HG02610 (cell line): Measurements from ENCODE around the gene SLC9A3.
"Not testable (repeated sequence)": the region's sequence is repeated elsewhere in the genome, so short reads cannot be mapped to it uniquely, and the experiment has no call there.

Source experiments
- ATAC-seq: cut with Tn5 transposase; IDR thresholded peaks from one replicate; pipeline ENCODE4 v1.9.1; 2021; ENCODE audit warnings: mild to moderate bottlenecking, moderate library complexity; ENCODE audit not compliant: unreplicated experiment

Gene SLC9A3

DNA sequence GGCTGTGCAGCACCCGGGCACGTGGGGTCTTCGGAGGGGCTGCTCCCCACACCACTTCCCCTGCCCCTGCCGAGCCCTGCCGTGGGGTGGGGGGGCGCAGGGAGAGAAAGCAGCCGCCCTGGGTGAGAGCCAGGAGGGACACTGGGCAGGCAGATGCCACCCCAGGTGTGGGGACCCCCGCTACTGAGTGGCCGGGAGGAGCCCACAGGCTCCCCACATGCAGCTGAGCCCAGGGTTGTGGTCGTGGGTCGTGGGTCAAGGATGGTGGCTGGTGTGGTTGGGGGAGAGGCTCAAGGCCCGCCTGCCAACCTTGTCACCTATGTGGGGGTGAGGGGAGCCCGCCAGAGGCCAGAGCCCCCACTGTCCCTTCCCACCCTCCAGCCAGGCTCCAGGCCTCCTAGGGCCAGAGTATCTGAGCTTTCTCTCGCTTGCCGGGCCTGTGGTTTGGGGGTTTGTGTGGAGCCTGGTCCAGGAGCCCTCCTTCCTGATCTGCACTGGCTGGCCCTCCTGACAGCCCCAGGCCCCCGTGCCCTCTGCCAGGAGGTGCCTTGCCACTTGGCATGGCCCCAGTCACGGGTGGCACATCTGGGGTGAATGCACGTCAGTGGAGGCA lies 45.8 kb downstream of the SLC9A3 start:
- no peak for ATAC-seq

GRCh38 chr5:477871-478270 lies 46.4 kb downstream of the SLC9A3 start:
- ATAC-seq = no peak

GRCh38 chr5:477247-477646 lies 47.0 kb downstream of the SLC9A3 start:
- ATAC-seq = no peak

DNA sequence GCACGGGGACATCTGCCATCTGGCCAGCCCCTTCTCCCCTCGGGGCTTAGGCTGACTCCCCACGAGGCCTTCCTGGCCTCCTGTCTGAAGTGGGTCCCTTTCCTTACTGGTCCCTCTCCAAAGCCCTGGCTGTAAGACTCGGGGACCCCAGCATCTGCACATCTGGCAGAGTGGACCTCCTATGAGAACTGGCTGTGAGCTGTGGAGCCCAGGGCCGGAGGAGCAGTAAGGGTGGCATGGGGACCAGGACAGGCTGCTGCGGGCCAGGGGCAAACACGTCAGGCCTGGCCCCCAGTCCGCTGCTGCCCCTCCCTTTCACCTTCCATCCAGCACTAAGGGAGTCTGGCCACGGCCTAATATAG lies 47.5 kb downstream of the SLC9A3 start:
- no peak for ATAC-seq

DNA sequence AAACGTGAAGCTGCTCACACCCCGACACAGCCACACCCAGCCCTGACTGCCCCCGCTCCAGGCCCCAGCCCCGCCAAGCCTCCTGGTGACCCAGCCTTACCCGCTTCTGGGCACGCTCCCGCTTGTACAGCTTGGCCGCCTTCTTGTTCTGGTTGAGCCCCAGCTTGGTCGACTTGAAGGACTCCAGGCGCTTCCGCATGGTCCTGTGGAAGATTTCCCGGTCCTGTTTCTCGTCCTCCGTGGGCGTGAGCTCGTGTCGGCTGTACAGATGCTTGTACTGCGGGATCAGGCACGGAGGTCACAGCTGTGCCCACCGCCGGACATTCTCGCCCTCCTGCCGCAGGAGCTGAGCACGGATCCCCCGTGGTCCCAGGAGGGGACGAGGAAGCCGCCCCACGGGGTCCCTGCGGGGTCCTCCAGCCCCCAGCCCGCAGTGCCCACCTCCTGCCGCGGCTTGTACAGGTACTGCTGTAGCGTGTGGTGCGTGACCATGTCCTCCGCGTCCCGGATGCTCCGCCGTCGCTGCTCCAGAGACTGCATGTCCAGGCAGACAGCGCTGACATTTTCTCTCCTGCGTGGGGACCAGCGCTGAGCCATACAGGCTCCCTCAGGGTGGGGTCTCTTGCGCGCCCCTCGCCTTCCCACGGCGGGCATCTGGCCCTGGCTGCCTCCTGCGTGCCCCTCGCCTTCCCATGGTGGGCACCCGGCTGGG lies 48.0 kb downstream of the SLC9A3 start:
- ATAC-seq = no peak

- ATAC-seq = no peak
These were observed 48.5 kb downstream of the SLC9A3 start for GRCh38 chr5:475704-476101.

DNA sequence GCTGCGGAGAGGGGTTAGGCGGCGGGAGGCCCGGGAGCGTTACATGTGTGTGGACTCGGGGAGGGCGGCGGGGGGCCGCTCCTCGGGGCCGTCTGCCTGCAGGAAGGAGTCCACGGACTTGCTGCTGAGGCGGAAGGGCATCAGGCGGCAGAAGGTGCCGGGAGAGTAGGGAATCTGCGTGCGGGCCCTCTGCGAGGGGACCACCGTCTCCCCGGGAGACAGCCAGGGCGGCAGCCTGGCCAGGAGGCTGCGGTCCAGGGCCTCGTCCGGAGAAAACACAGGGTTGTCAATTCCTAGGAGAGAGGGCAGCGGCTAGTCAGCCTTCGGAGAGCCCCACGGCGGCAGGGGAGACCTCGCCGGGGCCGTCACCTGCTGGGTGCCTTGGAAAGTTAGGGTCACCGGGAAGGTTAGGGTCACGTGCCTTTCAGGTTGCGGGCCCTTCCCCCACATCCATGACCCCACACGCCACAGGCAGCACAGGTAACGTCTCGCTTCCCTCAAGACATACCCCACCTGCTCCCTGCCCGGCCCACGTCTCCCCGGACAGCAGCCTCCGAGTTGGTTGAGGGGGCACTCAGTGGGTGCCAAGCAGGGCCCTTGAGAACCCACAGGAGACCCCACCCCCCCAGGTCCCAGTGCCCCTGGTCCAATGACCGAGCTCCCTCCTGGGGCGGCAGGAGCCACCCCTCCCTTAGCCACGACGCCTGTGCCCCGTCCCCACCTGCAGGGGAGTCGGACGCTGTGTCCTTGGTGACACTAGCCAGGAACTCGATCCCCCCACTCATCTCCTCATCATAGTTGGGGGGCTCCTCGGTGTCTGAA lies 49.2 kb downstream of the SLC9A3 start:
- ATAC-seq = no peak

DNA sequence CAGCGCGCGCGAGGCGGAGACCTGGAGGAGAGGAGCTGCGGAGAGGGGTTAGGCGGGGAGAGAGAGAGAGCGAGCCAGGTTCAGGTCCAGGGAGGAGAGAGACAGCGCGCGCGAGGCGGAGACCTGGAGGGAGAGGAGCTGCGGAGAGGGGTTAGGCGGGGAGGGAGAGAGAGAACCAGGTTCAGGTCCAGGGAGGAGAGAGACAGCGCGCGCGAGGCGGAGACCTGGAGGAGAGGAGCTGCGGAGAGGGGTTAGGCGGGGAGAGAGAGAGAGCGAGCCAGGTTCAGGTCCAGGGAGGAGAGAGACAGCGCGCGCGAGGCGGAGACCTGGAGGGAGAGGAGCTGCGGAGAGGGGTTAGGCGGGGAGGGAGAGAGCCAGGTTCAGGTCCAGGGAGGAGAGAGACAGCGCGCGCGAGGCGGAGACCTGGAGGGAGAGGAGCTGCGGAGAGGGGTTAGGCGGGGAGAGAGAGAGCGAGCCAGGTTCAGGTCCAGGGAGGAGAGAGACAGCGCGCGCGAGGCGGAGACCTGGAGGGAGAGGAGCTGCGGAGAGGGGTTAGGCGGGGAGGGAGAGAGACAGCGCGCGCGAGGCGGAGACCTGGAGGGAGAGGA lies 49.9 kb downstream of the SLC9A3 start:
- ATAC-seq = not testable (repeated sequence)

GRCh38 chr5:473551-474192 lies 50.6 kb downstream of the SLC9A3 start:
- peak; percentile 24 for ATAC-seq

GRCh38 chr5:472656-473550 lies 51.3 kb downstream of the SLC9A3 start:
- peak; percentile 70 for ATAC-seq

GRCh38 chr5:472076-472655 lies 52.1 kb downstream of the SLC9A3 start:
- peak; percentile 3 for ATAC-seq

DNA sequence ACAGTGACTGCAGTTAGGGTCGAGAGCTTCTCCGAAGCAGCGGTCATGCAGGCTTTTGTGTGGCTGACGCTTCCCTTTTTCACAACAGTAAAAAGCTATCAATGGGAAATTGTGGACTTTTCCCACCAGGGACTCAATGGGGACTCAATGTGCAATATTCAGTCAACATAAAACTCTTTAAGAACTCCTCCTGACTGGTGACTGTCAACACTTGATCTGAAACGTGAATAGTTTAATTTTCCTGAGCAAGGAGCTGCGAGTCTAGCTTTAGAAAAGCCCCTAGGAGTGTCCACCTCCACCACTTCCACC lies 52.5 kb downstream of the SLC9A3 start:
- no peak for ATAC-seq

GRCh38 chr5:470961-471749 lies 53.1 kb downstream of the SLC9A3 start:
- ATAC-seq = no peak

DNA sequence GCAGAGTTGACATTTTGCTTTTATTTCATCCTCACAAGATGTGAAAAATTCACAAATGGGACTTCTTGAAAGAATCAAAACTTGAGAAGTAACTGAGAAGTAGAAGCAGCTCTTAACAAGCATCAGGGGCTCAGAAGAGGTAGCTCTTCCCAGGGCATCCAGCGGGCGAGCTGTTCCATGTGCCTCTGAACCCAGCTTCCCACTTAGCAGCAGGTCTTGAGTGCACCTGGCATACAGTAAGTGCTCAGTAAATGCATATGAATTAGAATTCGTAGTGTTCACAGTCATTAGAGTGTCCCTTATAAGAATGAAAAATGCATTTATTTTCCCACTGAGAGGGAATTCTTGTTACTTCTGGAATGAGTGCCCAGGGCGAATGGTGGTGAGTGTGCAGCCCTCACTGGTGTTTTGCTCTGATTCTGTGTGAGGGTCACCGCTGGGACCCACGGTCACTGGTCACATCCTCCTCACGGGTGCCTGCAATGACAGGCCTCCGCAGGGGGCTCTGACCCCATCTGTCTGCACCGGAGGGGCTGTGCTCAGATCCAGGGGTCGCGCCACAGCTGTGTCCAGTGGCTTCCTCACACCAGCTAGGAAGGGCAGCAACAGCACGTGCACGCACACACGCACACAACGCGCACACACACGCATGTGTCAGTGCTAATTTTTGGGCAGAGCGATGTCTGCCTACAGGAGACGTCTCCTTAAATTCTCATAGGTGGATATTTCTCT lies 54.3 kb downstream of the SLC9A3 start:
- no peak for ATAC-seq

DNA sequence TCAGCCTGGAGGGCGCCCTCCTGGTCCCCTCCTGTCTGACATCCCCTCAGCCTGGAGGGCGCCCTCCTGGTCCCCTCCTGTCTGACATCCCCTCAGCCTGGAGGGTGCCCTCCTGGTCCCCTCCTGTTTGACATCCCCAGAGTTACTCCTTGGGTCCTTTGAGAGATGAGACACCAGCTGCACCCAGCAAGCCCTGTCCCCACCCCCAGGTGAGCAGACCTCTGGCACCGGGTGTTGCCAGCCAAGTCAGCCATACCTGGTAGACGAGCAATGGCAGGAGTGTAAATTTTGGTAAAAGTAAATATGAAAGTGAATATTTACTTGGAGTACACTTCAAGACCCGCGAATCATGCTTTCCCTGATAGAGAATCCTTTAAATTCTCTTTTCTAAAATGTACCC lies 55.8 kb downstream of the SLC9A3 start:
- no peak for ATAC-seq

DNA sequence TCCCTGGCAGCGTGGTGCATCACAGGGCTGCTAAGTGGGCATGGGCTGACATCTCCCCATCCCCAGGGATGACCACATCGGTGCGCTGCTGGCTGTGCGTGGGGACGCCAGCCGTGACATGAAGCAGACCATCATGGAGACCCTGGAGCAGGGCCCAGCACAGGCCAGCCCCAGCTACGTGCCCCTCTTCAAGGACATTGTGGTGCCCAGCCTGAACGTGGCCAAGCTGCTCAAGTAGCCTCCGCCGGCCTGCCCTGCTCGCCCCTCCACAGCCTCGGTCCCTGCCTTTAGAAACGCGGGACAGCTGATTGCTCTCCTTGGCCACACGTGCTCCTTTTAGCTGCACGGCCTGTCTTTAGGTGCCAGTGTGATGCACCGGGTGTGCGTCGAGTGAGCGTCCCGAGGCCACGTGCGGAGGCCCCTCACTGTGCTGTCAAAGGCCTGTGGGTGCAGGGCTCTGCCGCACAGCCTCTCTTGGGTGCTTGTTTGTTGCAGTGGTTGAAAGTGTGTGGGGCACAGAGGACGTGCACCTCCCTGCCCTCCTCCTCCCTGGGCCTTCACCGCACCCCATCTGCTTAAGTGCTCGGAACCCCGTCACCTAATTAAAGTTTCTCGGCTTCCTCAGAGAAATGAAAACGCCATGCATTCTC lies 57.5 kb downstream of the SLC9A3 start:
- no peak for ATAC-seq

DNA sequence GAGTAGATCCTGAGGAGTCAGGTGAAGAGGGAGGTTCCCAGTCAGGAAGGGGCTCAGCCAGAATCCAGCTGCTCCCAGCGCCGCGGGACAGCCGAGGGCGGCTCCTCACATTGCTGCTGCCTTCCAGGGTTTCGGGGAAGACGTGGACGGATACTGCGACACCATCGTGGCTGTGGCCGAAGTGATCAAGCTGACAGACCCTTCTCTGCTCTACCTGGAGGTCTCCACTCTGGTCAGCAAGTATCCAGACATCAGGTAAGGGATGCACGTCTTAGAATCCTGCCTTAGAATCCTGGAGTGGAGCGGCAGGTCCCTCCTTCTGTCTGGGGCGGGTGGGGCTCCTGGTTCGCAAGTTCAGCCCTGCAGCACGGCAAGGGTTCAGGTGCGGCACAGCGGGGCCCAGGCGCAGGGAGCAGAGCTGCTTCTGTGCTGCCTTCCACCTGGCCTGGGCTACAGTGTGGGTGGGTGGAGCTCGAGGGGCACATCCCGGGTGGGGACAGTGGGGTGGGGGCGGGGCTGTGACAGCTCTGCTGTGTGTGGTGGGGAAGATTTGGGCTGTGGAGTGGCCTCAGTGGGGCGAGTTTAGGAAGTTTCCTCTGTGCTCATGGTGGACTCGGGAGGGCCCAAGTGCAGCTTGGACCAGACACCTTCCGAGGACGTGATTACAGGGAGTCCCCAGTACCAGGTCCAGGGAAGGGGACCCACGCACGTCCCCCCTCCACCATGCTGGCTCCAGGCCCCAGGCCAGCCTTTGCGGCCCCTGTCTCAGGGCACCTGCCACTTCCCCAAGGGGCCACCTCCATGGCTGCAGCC lies 58.5 kb downstream of the SLC9A3 start:
- ATAC-seq = no peak
